ENCODE results near the gene WDR35. TPM values are rescaled to one million over a fixed set of nuclear protein-coding genes. Genes with fewer than 3 reads are reported as not detected.

Gene WDR35
- total RNA-seq, 4 donors from 2014 or later: 17.6 to 19.2 (median 18.1) TPM

GRCh38 chr2:19993731-19994130, 3.8 kb upstream of the WDR35 start:
- no peak overlapping the region for H3K27ac ChIP-seq
- H3K36me3 ChIP-seq: no peaks in the 10 kb centered on the region
- H3K9me3 ChIP-seq: no peaks in the 10 kb centered on the region
- no peak overlapping the region for H3K4me3 ChIP-seq (replicated peaks in 1 of 3)
- no peaks in the 10 kb centered on the region for H3K27me3 ChIP-seq
- TF ChIP-seq POLR2A (IDR thresholded peaks at IDR 0.05) (no peak), CTCF (IDR thresholded peaks at IDR 0.05) (no peak)
- peaks cover 6% of the 10 kb centered on the region in 2 donors for H3K4me1 ChIP-seq
- intact Hi-C loops (cut with DNase I): no loop called here
- no peak for DNase-seq

- Histone ChIP-seq H3K4me1 (peaks cover 6 to 10% of the 10 kb centered on the region in 2 donors), H3K4me3 (replicated peaks in 1 of 3) (no peak overlapping the region), H3K9me3 (no peaks in the 10 kb centered on the region), H3K27ac (no peak overlapping the region), H3K36me3 (no peaks in the 10 kb centered on the region), H3K27me3 (no peaks in the 10 kb centered on the region)
- DNase-seq: no peak
- 90 to 92% methylated on average over 1 of the region's 1 CpG for WGBS, 2 donors
- intact Hi-C loops (cut with DNase I): no loop called here
- no peak for TF ChIP-seq CTCF (IDR thresholded peaks at IDR 0.05)
- TF ChIP-seq POLR2A (IDR thresholded peaks at IDR 0.05): no peak
These were observed 2.0 kb upstream of the WDR35 start for GRCh38 chr2:19991895-19992294.

DNA sequence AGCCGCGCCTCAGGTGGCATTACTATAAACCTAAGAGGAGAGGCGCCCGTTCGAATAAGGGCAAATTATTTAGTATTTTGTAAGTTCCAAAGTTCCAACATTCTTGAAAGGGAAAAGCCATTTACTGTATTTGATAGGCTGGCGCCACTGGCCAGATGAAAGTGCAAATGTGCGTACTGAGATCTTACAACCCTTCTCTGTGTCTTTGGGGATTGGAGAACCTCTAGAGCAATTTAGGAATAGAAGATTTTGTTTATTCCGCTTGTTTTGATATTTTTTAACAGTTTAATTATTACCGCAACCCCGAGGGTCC, 467 bp upstream of the WDR35 start:
- Histone ChIP-seq H3K9me3 (no peaks in the 10 kb centered on the region), H3K4me1 (peaks cover 6 to 10% of the 10 kb centered on the region in 2 donors), H3K36me3 (no peaks in the 10 kb centered on the region), H3K4me3 (replicated peaks in 1 of 3) (peak overlapping the region; percentile 31 to 82 (median 76)), H3K27ac (peak overlapping the region in 2 of 3 donors; percentile 14 to 26), H3K27me3 (no peaks in the 10 kb centered on the region)
- WGBS, 2 donors: 13 to 14% methylated on average over 8 to 10 of the region's 10 CpGs
- intact Hi-C loops (cut with DNase I): no loop called here
- TF ChIP-seq CTCF (IDR thresholded peaks at IDR 0.05) (no peak), POLR2A (IDR thresholded peaks at IDR 0.05) (no peak)
- DNase-seq: no peak

DNA sequence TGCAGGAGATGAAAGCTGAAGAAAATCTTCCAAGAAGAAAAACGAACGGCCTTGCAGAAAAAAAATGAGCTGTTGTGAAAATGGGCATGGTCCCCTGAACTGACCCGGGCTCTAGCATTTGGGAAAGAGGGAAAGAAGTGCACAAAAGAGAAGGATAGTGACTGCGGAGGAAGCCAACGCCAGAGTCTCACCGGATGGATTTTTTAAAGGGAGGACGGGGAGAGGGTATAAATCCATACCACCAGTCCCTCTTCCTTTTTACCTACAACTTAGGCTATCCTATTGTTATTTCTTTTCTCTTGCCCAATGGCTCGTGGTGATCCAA, 601 bp downstream of the WDR35 start:
- Histone ChIP-seq H3K36me3 (no peaks in the 10 kb centered on the region), H3K4me3 (replicated peaks in 1 of 3) (peak overlapping the region; percentile 63 to 82 (median 76)), H3K27me3 (no peaks in the 10 kb centered on the region), H3K27ac (no peak overlapping the region), H3K4me1 (peaks cover 6 to 10% of the 10 kb centered on the region in 2 donors), H3K9me3 (no peaks in the 10 kb centered on the region)
- 6% methylated on average over 8 of the region's 8 CpGs for WGBS, 2 donors
- TF ChIP-seq POLR2A (IDR thresholded peaks at IDR 0.05): no peak
- TF ChIP-seq CTCF (IDR thresholded peaks at IDR 0.05): no peak
- no peak for DNase-seq
- intact Hi-C loops (cut with DNase I): no loop called here

DNA sequence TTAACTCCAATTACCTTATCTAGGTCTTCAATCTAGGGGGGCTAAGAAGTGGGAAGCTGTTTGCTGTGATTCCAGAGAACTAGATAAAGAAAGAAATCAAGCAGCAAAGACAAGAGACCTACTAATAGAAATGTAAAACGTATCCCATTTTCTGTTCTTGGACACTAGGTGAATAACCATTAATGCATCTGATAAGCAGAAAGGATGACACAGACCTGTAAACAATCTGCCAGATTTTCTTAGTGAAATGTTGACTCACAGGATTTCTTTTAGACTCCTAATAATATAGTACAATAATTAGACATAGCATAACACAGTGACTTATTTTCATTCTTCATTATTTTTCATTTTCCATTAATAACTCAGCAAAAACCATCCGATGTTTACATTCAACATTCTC, 1.3 kb downstream of the WDR35 start:
- Histone ChIP-seq H3K4me1 (peaks cover 6 to 10% of the 10 kb centered on the region in 2 donors), H3K9me3 (no peaks in the 10 kb centered on the region), H3K4me3 (replicated peaks in 1 of 3) (no peak overlapping the region), H3K27me3 (no peaks in the 10 kb centered on the region), H3K36me3 (no peaks in the 10 kb centered on the region), H3K27ac (no peak overlapping the region)
- WGBS, 2 donors: 83 to 89% methylated on average over 2 of the region's 2 CpGs
- intact Hi-C loops (cut with DNase I): no loop called here
- TF ChIP-seq POLR2A (IDR thresholded peaks at IDR 0.05) (no peak), CTCF (IDR thresholded peaks at IDR 0.05) (no peak)
- no peak for DNase-seq
